ENCODE measurements around the gene PRDX2. TPM values are rescaled to one million over a fixed set of nuclear protein-coding genes. Genes with fewer than 3 reads are reported as not detected.
"Not testable (repeated sequence)": the region's sequence is repeated elsewhere in the genome, so short reads cannot be mapped to it uniquely, and the experiment has no call there.

The PRDX2 gene
- total and polyA plus RNA-seq, 5 donors from 2014 or later, result 74.0 to 380 (median 338) TPM

DNA sequence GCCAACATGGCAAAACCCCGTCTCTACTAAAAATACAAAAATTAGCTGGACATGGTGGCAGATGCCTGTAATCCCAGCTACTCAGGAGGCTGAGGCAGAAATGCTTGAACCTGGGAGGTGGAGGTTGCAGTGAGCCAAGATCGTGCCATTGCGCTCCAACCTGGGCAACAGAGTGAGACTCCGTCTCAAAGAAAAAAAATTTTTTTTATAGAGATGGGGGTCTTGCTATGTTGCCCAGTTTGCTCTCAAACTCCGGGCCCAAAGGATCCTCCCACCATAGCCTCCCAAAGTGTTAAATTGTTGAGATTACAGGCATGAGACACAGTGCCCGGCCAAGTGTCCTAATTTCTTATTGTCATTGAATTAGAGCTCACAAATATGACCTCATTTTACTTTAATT lies 15.6 kb upstream of the PRDX2 start:
- not testable (repeated sequence) for H3K4me3 ChIP-seq (ENCODE audit: low read depth, low read length); H3K9me3 Mint-ChIP-seq; H3K4me3 Mint-ChIP-seq; H3K27me3 Mint-ChIP-seq; DNase-seq; H3K27ac ChIP-seq (ENCODE audit: insufficient read depth, low read length, poor library complexity, severe bottlenecking); H3K36me3 ChIP-seq (ENCODE audit: control insufficient read depth, insufficient read depth, low read length); H3K4me1 ChIP-seq (ENCODE audit: control insufficient read depth, insufficient read depth, low read length, poor library complexity, severe bottlenecking); H3K27me3 ChIP-seq (ENCODE audit: control insufficient read depth, insufficient read depth, low read length); H3K4me1 Mint-ChIP-seq; H3K27ac Mint-ChIP-seq; ATAC-seq (ENCODE audit: low read depth in 2 of 2); H3K9me3 ChIP-seq (ENCODE audit: control insufficient read depth in 2 of 2, low read length in 2 of 2)
- peaks cover 12% of the 10 kb centered on the region for H3K36me3 Mint-ChIP-seq

GRCh38 chr19:12815088-12815487 lies 13.5 kb upstream of the PRDX2 start:
- ATAC-seq (ENCODE audit: low read depth in 2 of 2), result no peak
- no peaks in the 10 kb centered on the region for H3K4me1 ChIP-seq (ENCODE audit: control insufficient read depth, insufficient read depth, low read length, poor library complexity, severe bottlenecking)
- no peaks in the 10 kb centered on the region for H3K9me3 ChIP-seq (ENCODE audit: control insufficient read depth in 2 of 2, low read length in 2 of 2)
- H3K27ac ChIP-seq (ENCODE audit: insufficient read depth, low read length, poor library complexity, severe bottlenecking), result no peak overlapping the region
- Mint-ChIP-seq H3K9me3 (no peaks in the 10 kb centered on the region), H3K4me1 (no peaks in the 10 kb centered on the region), H3K27me3 (no peaks in the 10 kb centered on the region), H3K27ac (no peak overlapping the region), H3K4me3 (no peak overlapping the region), H3K36me3 (peaks cover 12% of the 10 kb centered on the region)
- H3K36me3 ChIP-seq (ENCODE audit: control insufficient read depth, insufficient read depth, low read length), result peaks cover 6% of the 10 kb centered on the region
- no peak overlapping the region for H3K4me3 ChIP-seq (ENCODE audit: low read depth, low read length)
- DNase-seq, result no peak
- no peaks in the 10 kb centered on the region for H3K27me3 ChIP-seq (ENCODE audit: control insufficient read depth, insufficient read depth, low read length)

GRCh38 chr19:12806242-12807081 lies 4.9 kb upstream of the PRDX2 start, which contains the start of gene RNASEH2A:
TSS of gene RNASEH2A (plus strand) at chr19:12806584. CDS start at chr19:12806674, 90 bp downstream.
- Mint-ChIP-seq H3K27me3 (peaks cover 4% of the 10 kb centered on the region), H3K4me1 (peaks cover 5 to 27% (median 12%) of the 10 kb centered on the region in 4 donors), H3K4me3 (peak within 1 kb of the TSS; percentile 89 to 99 (median 92)), H3K36me3 (peaks cover 5% of the 10 kb centered on the region), H3K27ac (peak within 1 kb of the TSS in 2 of 3 donors; percentile 91 to 97), H3K9me3 (no peaks in the 10 kb centered on the region)
- no peaks in the 10 kb centered on the region for H3K27me3 ChIP-seq (ENCODE audit: control insufficient read depth, insufficient read depth, low read length)
- peak within 1 kb of the TSS; percentile 68 for H3K27ac ChIP-seq (ENCODE audit: insufficient read depth, low read length, poor library complexity, severe bottlenecking)
- H3K36me3 ChIP-seq (ENCODE audit: control insufficient read depth, insufficient read depth, low read length), result peaks cover 2% of the 10 kb centered on the region
- H3K4me3 ChIP-seq (ENCODE audit: low read depth, low read length), result peak within 1 kb of the TSS; percentile 74
- no peaks in the 10 kb centered on the region for H3K9me3 ChIP-seq (ENCODE audit: control insufficient read depth in 2 of 2, low read length in 2 of 2)
- ATAC-seq (ENCODE audit: low read depth in 2 of 2) (peak; percentile 86 to 89), DNase-seq (peak; percentile 75 to 94 (median 84))
- peaks cover 24% of the 10 kb centered on the region for H3K4me1 ChIP-seq (ENCODE audit: control insufficient read depth, insufficient read depth, low read length, poor library complexity, severe bottlenecking)

DNA sequence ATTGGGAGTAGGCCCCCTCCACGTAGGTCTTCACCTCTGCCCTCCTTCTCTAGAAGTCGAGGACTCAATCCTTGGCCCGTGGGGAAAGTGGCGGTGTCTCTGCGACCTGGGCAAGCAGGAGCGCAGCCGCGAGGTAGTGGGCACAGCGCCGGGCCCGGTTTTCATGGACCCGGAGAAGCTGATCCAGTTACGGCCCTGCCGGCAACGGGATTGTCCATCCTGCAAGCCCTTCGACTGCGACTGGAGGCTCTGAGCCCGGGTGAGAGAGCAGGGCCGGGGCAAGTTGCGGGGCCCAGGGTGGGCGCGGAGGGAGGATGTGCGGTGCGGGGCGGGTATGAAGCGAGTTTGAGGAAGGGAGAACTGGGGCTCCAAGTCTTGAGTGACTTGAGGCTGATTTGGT lies 2.5 kb upstream of the PRDX2 start:
- DNase-seq (no peak), ATAC-seq (ENCODE audit: low read depth in 2 of 2) (no peak)
- H3K36me3 Mint-ChIP-seq, result peaks cover 8% of the 10 kb centered on the region
- Histone ChIP-seq H3K27ac (ENCODE audit: insufficient read depth, low read length, poor library complexity, severe bottlenecking) (no peak overlapping the region), H3K27me3 (ENCODE audit: control insufficient read depth, insufficient read depth, low read length) (no peaks in the 10 kb centered on the region), H3K4me1 (ENCODE audit: control insufficient read depth, insufficient read depth, low read length, poor library complexity, severe bottlenecking) (peaks cover 38% of the 10 kb centered on the region), H3K9me3 (ENCODE audit: control insufficient read depth in 2 of 2, low read length in 2 of 2) (no peaks in the 10 kb centered on the region), H3K4me3 (ENCODE audit: low read depth, low read length) (no peak overlapping the region), H3K36me3 (ENCODE audit: control insufficient read depth, insufficient read depth, low read length) (no peaks in the 10 kb centered on the region)
- H3K9me3 Mint-ChIP-seq, result no peaks in the 10 kb centered on the region
- peaks cover 10 to 45% (median 17%) of the 10 kb centered on the region in 4 donors for H3K4me1 Mint-ChIP-seq
- H3K27ac Mint-ChIP-seq, result peak overlapping the region in 1 of 3 donors; percentile 7
- H3K4me3 Mint-ChIP-seq, result peak overlapping the region in 3 of 4 donors; percentile 15 to 65 (median 41)
- peaks cover 4% of the 10 kb centered on the region for H3K27me3 Mint-ChIP-seq

DNA sequence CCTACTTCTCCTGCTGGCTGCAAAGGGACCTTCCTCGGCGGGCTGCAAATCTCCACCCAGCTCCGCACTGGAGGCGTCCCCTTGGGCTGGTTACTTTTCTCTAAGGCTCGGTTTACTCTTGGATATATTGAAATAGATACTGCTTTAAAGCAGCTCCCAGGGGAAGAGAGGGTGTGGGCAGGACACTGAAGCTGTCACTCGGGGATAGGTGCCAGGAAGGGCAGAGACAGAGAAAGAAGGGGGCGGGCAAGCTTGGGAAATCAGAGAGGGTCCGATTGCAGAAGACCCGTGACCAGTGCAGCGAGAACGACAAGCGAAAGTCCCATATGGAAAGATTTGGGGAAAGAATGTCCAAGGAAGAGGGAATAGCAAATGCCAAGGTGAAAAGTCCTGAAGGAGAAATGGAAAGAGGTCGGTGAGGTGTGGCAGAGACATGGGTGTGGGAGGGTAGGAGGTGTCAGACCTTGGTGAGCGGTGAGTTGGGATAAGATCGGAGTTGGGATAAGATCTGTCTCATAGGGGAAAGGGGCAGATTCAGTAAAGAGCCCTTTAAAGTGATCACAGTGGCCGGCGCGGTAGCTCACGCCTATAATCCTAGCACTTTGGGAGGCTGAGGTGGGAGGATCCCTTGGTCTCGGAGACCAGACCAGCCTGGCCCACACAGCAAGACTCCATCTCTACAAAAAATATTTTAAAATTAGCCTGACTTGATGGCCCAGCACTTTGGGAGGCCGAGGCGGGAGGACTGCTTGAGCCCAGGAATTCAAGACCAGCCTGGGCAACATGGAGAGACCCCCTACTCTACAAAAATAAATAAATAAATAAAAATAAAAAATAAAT lies 887 bp upstream of the PRDX2 start:
- H3K27ac Mint-ChIP-seq, result peak overlapping the region in 2 of 3 donors; percentile 41 to 81
- peaks cover 3% of the 10 kb centered on the region for H3K36me3 Mint-ChIP-seq
- peak overlapping the region; percentile 37 for H3K4me3 ChIP-seq (ENCODE audit: low read depth, low read length)

DNA sequence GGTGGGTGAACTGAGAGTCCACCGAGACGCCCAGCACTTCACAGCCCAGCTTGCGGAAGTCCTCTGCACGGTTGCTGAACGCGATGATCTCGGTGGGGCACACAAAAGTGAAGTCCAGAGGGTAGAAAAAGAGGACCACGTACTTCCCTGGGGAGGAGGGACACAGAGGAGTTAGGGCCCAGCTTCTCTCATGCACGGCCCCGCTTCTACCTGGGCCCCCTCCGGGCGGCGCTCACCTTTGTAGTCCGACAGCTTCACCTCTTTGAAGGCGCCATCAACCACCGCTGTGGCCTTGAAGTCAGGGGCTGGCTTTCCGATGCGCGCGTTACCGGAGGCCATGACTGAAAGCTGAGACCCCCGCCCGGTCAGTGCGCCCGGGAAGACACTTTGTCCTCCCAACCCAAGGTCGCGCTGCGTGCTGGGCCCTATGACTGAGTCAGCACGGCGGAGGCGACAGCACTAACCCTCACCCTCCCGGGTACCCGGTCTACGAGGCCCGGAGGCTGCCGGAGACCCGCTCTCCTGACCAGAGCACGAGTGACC lies 606 bp downstream of the PRDX2 start:
- Mint-ChIP-seq H3K9me3 (no peaks in the 10 kb centered on the region), H3K36me3 (peaks cover 3% of the 10 kb centered on the region), H3K27me3 (peaks cover 4% of the 10 kb centered on the region), H3K4me3 (peak overlapping the region; percentile 88 to 94 (median 92)), H3K27ac (peak overlapping the region; percentile 48 to 78 (median 76)), H3K4me1 (peaks cover 5 to 37% (median 20%) of the 10 kb centered on the region in 4 donors)
- DNase-seq (peak in 1 of 3 donors; percentile 26), ATAC-seq (ENCODE audit: low read depth in 2 of 2) (peak in 1 of 2 donors; percentile 2)
- Histone ChIP-seq H3K36me3 (ENCODE audit: control insufficient read depth, insufficient read depth, low read length) (no peaks in the 10 kb centered on the region), H3K27ac (ENCODE audit: insufficient read depth, low read length, poor library complexity, severe bottlenecking) (peak overlapping the region; percentile 49), H3K27me3 (ENCODE audit: control insufficient read depth, insufficient read depth, low read length) (no peaks in the 10 kb centered on the region), H3K4me3 (ENCODE audit: low read depth, low read length) (peak overlapping the region; percentile 73), H3K9me3 (ENCODE audit: control insufficient read depth in 2 of 2, low read length in 2 of 2) (no peaks in the 10 kb centered on the region), H3K4me1 (ENCODE audit: control insufficient read depth, insufficient read depth, low read length, poor library complexity, severe bottlenecking) (peaks cover 29% of the 10 kb centered on the region)

More for the DNA sequence above, 887 bp upstream of the PRDX2 start:
- peak overlapping the region; percentile 88 to 94 (median 92) for H3K4me3 Mint-ChIP-seq
- no peaks in the 10 kb centered on the region for H3K36me3 ChIP-seq (ENCODE audit: control insufficient read depth, insufficient read depth, low read length)
- H3K9me3 Mint-ChIP-seq, result no peaks in the 10 kb centered on the region
- H3K27me3 ChIP-seq (ENCODE audit: control insufficient read depth, insufficient read depth, low read length), result no peaks in the 10 kb centered on the region
- H3K9me3 ChIP-seq (ENCODE audit: control insufficient read depth in 2 of 2, low read length in 2 of 2), result no peaks in the 10 kb centered on the region
- ATAC-seq (ENCODE audit: low read depth in 2 of 2) (no peak), DNase-seq (no peak)
- peaks cover 4% of the 10 kb centered on the region for H3K27me3 Mint-ChIP-seq
- peaks cover 10 to 39% (median 17%) of the 10 kb centered on the region in 4 donors for H3K4me1 Mint-ChIP-seq
- H3K27ac ChIP-seq (ENCODE audit: insufficient read depth, low read length, poor library complexity, severe bottlenecking), result no peak overlapping the region
- H3K4me1 ChIP-seq (ENCODE audit: control insufficient read depth, insufficient read depth, low read length, poor library complexity, severe bottlenecking), result peaks cover 38% of the 10 kb centered on the region

DNA sequence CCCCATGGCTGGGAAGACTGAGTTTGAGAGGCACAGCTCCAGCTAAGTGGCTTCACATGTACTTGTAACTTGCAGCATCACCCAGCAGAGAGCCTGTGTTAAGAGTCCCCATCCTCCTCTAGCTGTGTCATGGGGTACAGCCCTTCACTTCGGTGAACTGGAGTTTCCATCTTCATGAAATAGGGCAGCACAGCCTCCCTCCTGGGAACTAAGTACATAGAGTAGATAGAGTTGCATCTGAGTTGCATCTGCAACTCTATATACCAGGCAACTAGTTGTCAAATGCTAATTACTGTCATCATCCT lies 1.2 kb downstream of the PRDX2 start:
- ATAC-seq (ENCODE audit: low read depth in 2 of 2), result no peak
- DNase-seq, result no peak
- Histone ChIP-seq H3K9me3 (ENCODE audit: control insufficient read depth in 2 of 2, low read length in 2 of 2) (no peaks in the 10 kb centered on the region), H3K27ac (ENCODE audit: insufficient read depth, low read length, poor library complexity, severe bottlenecking) (no peak overlapping the region), H3K4me1 (ENCODE audit: control insufficient read depth, insufficient read depth, low read length, poor library complexity, severe bottlenecking) (peaks cover 33% of the 10 kb centered on the region), H3K36me3 (ENCODE audit: control insufficient read depth, insufficient read depth, low read length) (no peaks in the 10 kb centered on the region), H3K4me3 (ENCODE audit: low read depth, low read length) (peak overlapping the region; percentile 73), H3K27me3 (ENCODE audit: control insufficient read depth, insufficient read depth, low read length) (no peaks in the 10 kb centered on the region)
- peak overlapping the region; percentile 60 to 78 (median 73) for H3K27ac Mint-ChIP-seq
- peaks cover 3% of the 10 kb centered on the region for H3K36me3 Mint-ChIP-seq
- H3K4me3 Mint-ChIP-seq, result peak overlapping the region; percentile 88 to 94 (median 92)
- H3K9me3 Mint-ChIP-seq, result no peaks in the 10 kb centered on the region
- H3K27me3 Mint-ChIP-seq, result peaks cover 4% of the 10 kb centered on the region
- peaks cover 4 to 40% (median 24%) of the 10 kb centered on the region in 4 donors for H3K4me1 Mint-ChIP-seq
